HG03575 (cell line): Measurements from ENCODE around the gene NEMP1.
"Not testable (repeated sequence)": the region's sequence is repeated elsewhere in the genome, so short reads cannot be mapped to it uniquely, and the experiment has no call there.

ENCODE experiments used
- ATAC-seq: cut with Tn5 transposase; IDR thresholded peaks from one replicate; pipeline ENCODE4 v1.9.1; 2021; ENCODE audit not compliant: unreplicated experiment, insufficient number of reproducible peaks, low FRiP score; ENCODE audit errors: extremely low read depth

Gene NEMP1

DNA sequence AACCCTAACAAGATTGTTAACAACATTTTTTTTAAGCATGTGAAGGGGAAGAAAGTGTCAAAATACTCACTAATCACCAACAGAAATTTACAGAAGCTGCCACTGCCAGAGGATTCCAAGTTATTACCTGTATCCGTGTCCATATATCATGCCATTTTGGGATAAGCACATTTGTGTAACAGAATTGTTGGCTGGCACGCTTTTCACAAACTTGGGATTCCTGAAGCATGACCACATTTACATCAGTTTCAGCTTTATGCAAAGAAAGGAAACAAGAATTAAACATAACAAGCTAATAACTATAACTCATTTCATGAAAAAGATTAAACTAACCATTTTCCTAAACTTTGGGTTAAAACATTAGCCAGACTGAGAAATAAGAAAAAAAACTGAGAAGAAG, 5.9 kb downstream of the NEMP1 start:
- no peak for ATAC-seq

DNA sequence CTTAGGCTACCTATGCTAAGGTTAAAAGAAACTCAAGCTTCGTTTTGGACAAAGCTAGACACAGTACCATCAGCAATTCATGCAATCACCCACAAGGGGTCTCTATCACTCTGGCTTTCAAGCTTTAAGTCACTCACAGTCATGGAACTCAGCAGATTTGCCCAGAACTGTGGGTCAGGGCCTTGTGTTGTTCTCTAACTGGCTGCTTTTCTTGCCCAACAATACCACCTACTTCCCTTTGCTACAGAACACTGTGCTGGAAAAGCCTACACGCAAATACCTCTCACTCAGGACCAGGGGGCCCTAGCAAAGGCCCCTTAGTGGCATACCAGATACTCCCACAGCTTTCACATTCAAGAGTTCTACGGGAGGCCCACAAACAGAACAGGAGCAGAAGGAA, 9.1 kb downstream of the NEMP1 start:
- ATAC-seq, result peak; percentile 63

- no peak for ATAC-seq
These were observed 12.3 kb downstream of the NEMP1 start for GRCh38 chr12:57066245-57066644.

- ATAC-seq, result peak; percentile 60
These were observed 14.5 kb downstream of the NEMP1 start for GRCh38 chr12:57063991-57064685.

- no peak for ATAC-seq
These were observed 20.1 kb downstream of the NEMP1 start for GRCh38 chr12:57058454-57058853.

GRCh38 chr12:57057067-57057751, 21.4 kb downstream of the NEMP1 start:
- ATAC-seq, result no peak

DNA sequence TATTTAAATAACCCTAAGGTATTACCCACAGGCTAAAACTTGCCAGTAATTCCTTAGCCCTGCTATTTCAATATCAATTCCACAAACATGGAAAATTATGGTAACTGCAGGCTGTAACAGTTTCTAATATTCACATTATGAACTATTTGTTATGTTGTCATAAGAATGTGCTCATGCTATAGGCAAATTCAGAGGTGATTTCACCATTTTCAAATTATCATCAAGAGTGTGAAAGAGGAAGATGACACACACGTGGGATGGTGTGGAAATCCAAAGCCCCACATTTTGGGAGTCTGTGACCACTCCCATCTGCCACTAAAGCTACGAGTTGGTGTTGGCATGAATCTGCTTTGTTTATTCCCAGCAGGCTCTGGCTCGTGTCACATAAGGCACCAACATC, 22.8 kb downstream of the NEMP1 start:
- no peak for ATAC-seq

GRCh38 chr12:57053901-57054300, 24.7 kb downstream of the NEMP1 start:
- not testable (repeated sequence) for ATAC-seq

DNA sequence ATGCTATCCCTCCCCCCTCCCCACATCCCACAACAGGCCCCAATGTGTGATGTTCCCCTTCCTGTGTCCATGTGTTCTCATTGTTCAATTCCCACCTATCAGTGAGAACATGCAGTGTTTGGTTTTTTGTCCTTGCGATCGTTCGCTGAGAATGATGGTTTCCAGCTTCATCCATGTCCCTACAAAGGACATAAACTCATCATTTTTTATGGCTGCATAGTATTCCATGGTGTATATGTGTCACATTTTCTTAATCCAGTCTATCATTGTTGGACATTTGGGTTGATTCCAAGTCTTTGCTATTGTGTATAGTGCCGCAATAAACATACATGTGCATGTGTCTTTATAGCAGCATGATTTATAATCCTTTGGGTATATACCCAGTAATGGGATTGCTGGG, 25.4 kb downstream of the NEMP1 start:
- ATAC-seq, result not testable (repeated sequence)

GRCh38 chr12:57051011-57051410, 27.6 kb downstream of the NEMP1 start:
- ATAC-seq, result no peak

DNA sequence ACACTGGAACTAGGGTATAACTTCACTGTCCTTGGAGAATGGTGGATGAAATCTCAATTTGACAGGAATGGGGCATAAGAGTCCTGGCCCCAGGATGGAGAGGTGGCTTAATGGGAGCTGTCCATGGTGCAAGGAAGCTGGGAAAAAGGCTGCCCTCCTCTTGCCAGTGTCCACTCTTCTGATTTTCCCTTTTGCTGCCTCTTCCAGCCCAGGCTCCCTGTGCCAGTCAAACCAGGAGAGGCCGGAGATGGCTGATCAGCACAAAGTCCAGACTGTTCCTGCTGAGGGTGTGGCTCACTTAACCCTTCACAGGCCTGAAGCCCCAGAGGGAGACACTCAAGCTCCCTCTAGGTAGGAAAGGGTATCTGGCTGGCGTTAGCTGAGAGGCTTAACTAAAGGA, 28.7 kb downstream of the NEMP1 start, which contains the start of gene MYO1A:
Gene MYO1A (minus strand): TSS at position 240 of the 400 bp plus-strand sequence. CDS start 1,806 bp downstream, outside the sequence.
- no peak for ATAC-seq

- no peak for ATAC-seq
These were observed 29.5 kb downstream of the NEMP1 start for GRCh38 chr12:57049119-57049446.

DNA sequence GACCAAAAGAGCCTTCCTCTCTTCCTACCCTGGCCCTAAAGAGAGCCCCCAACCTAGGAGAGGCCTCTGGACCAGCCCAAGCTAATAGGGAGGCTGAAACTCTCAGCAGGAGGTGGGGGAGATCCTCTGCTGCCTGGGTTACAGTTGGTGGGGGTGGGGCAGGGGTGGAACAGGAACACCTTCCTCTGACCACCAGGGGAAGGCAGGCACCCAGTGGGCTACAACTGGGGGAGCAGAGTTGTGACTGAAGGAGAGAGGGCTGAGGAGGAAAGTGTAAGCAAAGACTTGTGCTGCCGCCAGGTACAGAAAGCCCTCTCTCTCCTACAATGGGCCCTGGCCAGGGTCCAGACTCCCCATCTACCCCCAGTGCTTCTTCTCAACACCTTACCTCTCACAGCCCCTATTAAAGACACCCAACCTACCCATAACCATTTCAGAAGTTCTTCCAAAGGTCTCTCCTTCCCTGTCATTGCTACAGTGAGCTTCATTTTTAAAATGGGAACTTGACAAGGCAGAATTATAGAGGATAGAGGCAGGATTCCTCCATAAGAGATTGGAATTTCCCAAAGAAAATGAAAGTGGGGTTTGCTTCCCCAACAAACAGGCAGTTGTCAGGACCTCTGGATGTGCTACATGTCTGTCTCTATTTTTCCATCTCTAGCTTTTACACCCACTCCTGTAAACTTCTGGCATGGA, 30.0 kb downstream of the NEMP1 start:
- no peak for ATAC-seq

DNA sequence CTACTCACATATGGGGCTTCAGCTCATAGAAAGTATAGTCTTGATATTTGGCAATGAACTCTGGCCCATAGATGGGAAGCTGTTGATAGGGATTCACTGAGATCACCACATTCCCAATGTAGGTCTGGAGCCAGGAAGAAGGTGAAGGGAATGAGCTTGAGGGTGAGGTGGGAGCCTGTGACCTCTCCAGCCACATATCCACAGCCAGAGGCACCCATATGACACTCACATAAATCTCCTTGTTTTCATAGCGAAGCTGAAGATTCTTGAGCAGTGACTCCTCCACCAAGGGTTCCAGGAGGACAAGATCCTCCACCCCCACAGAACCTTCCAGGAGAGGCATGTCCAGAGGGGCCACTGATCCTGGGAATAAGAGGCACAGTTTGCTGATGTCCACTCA, 30.6 kb downstream of the NEMP1 start:
- ATAC-seq, result no peak

DNA sequence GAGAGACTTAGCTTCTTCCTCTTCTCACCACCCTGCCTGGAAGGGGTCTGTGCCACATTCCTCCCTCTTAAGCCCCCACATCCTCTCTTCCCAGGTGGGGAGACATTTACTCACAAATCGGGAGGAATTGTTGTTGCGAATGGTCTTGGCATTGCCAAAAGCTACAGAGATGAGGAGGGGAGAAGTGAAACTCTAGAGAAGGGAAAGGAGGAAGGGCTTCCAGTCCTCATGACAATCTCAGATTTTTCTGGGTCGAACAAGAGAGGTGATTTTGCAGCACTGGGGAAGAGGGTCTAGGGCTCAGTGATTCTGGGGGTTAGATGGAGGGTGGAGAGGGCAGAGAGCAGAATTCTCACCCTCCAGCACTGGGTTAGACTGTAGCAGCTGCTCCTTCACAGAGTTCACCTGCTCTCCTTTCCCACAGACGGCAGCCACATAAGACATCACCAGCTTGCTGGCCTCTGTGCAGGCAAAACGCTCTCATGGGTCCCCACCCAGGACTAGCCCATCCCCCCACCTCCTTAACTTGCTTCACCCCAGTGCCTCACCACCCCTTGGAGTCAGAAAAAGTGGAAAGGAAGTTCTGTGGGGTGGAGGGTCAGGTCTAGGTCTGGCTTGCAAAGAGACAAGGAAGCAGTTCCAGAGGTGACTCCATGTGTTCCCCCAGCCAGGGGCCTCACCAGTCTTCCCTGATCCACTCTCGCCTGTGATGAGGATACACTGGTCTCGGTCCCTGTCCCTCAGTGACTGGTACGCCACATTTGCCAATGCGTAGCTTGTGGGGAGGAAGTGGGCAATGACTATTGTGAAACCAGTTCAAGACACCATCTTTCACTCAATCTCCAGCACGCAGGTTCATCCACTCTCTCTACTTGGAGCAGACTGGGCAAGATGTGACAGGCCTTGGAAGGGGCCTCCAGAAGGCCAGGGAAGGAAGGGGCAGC, 31.4 kb downstream of the NEMP1 start:
- ATAC-seq, result no peak

GRCh38 chr12:57046086-57046791, 32.4 kb downstream of the NEMP1 start:
- ATAC-seq, result no peak

DNA sequence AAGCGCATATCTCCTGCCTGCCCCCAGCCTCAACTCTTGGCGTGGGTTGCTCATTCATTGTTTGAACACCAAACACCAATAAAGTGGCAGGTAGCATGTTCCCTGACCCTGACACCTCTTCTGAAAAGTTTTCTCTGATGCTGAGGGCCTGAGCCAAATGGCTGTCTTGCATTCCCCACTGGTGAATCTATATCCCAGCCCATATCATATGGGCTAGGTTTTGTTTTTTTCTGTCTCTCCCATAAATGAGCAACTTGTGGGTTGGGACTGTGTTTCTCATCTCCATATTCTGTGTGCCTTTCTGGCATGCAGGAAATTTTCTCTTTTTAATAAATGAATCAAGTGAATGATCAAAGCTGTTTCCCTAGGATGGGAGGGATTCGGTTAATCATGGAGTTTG, 33.7 kb downstream of the NEMP1 start:
- no peak for ATAC-seq

- ATAC-seq, result no peak
These were observed 34.1 kb downstream of the NEMP1 start for GRCh38 chr12:57044468-57044867.

- ATAC-seq, result no peak
These were observed 35.9 kb downstream of the NEMP1 start for GRCh38 chr12:57042695-57043094.
